ENCODE data around the gene SHROOM3.

The SHROOM3 gene

GRCh38 chr4:76589402-76589801, 154.4 kb downstream of the SHROOM3 start:
- no peak for ATAC-seq
- no peaks in the 10 kb centered on the region for H3K9me3 Mint-ChIP-seq
- H3K27me3 Mint-ChIP-seq: peaks cover 50% of the 10 kb centered on the region
- no peaks in the 10 kb centered on the region for H3K36me3 Mint-ChIP-seq (ENCODE audit: low read depth)
- no peak for DNase-seq
- no peak overlapping the region for H3K27ac Mint-ChIP-seq
- peaks cover 9% of the 10 kb centered on the region for H3K4me1 Mint-ChIP-seq
- H3K4me3 Mint-ChIP-seq: no peak overlapping the region

- Mint-ChIP-seq H3K9me3 (no peaks in the 10 kb centered on the region), H3K27me3 (peaks cover 43% of the 10 kb centered on the region), H3K4me1 (peaks cover 9% of the 10 kb centered on the region), H3K4me3 (no peak overlapping the region), H3K36me3 (ENCODE audit: low read depth) (no peaks in the 10 kb centered on the region), H3K27ac (no peak overlapping the region)
- ATAC-seq (no peak), DNase-seq (no peak)
These were observed 155.1 kb downstream of the SHROOM3 start for GRCh38 chr4:76589872-76590797.

GRCh38 chr4:76590798-76591281, 155.8 kb downstream of the SHROOM3 start:
- H3K9me3 Mint-ChIP-seq: no peaks in the 10 kb centered on the region
- H3K4me1 Mint-ChIP-seq: peaks cover 3% of the 10 kb centered on the region
- H3K27ac Mint-ChIP-seq: no peak overlapping the region
- H3K27me3 Mint-ChIP-seq: peaks cover 36% of the 10 kb centered on the region
- ATAC-seq (no peak), DNase-seq (no peak)
- no peak overlapping the region for H3K4me3 Mint-ChIP-seq
- no peaks in the 10 kb centered on the region for H3K36me3 Mint-ChIP-seq (ENCODE audit: low read depth)

- H3K4me1 Mint-ChIP-seq: no peaks in the 10 kb centered on the region
- no peaks in the 10 kb centered on the region for H3K36me3 Mint-ChIP-seq (ENCODE audit: low read depth)
- no peaks in the 10 kb centered on the region for H3K9me3 Mint-ChIP-seq
- H3K4me3 Mint-ChIP-seq: no peak overlapping the region
- DNase-seq (no peak), ATAC-seq (no peak)
- H3K27me3 Mint-ChIP-seq: peaks cover 26% of the 10 kb centered on the region
- H3K27ac Mint-ChIP-seq: no peak overlapping the region
These were observed 157.0 kb downstream of the SHROOM3 start for GRCh38 chr4:76591992-76592391.

GRCh38 chr4:76592460-76592859, 157.4 kb downstream of the SHROOM3 start:
- peaks cover 25% of the 10 kb centered on the region for H3K27me3 Mint-ChIP-seq
- no peak for ATAC-seq
- H3K9me3 Mint-ChIP-seq: no peaks in the 10 kb centered on the region
- no peak for DNase-seq
- H3K36me3 Mint-ChIP-seq (ENCODE audit: low read depth): no peaks in the 10 kb centered on the region
- H3K4me1 Mint-ChIP-seq: no peaks in the 10 kb centered on the region
- H3K4me3 Mint-ChIP-seq: no peak overlapping the region
- H3K27ac Mint-ChIP-seq: no peak overlapping the region

GRCh38 chr4:76594173-76594572, 159.1 kb downstream of the SHROOM3 start:
- H3K4me3 Mint-ChIP-seq: no peak overlapping the region
- no peak for DNase-seq
- ATAC-seq: no peak

GRCh38 chr4:76595435-76595834, 160.4 kb downstream of the SHROOM3 start:
- DNase-seq (no peak), ATAC-seq (no peak)
- H3K27ac Mint-ChIP-seq: no peak overlapping the region
- H3K4me1 Mint-ChIP-seq: no peaks in the 10 kb centered on the region
- H3K27me3 Mint-ChIP-seq: peaks cover 15% of the 10 kb centered on the region
- no peaks in the 10 kb centered on the region for H3K36me3 Mint-ChIP-seq (ENCODE audit: low read depth)
- no peaks in the 10 kb centered on the region for H3K9me3 Mint-ChIP-seq
- H3K4me3 Mint-ChIP-seq: no peak overlapping the region

More at GRCh38 chr4:76594173-76594572, 159.1 kb downstream of the SHROOM3 start:
- Mint-ChIP-seq H3K27me3 (peaks cover 18% of the 10 kb centered on the region), H3K36me3 (ENCODE audit: low read depth) (no peaks in the 10 kb centered on the region), H3K4me1 (no peaks in the 10 kb centered on the region), H3K9me3 (no peaks in the 10 kb centered on the region), H3K27ac (no peak overlapping the region)

GRCh38 chr4:76596713-76597112, 161.7 kb downstream of the SHROOM3 start:
- H3K27me3 Mint-ChIP-seq: peaks cover 10% of the 10 kb centered on the region
- H3K36me3 Mint-ChIP-seq (ENCODE audit: low read depth): no peaks in the 10 kb centered on the region
- ATAC-seq (no peak), DNase-seq (no peak)
- no peak overlapping the region for H3K4me3 Mint-ChIP-seq
- no peaks in the 10 kb centered on the region for H3K4me1 Mint-ChIP-seq
- H3K27ac Mint-ChIP-seq: no peak overlapping the region
- no peaks in the 10 kb centered on the region for H3K9me3 Mint-ChIP-seq

GRCh38 chr4:76597423-76597979, 162.5 kb downstream of the SHROOM3 start:
- Mint-ChIP-seq H3K27ac (no peak overlapping the region), H3K4me1 (no peaks in the 10 kb centered on the region), H3K9me3 (no peaks in the 10 kb centered on the region), H3K4me3 (no peak overlapping the region), H3K36me3 (ENCODE audit: low read depth) (no peaks in the 10 kb centered on the region), H3K27me3 (peaks cover 7% of the 10 kb centered on the region)
- no peak for ATAC-seq
- DNase-seq: no peak

GRCh38 chr4:76600447-76600846, 165.4 kb downstream of the SHROOM3 start:
- Mint-ChIP-seq H3K9me3 (no peaks in the 10 kb centered on the region), H3K4me1 (no peaks in the 10 kb centered on the region), H3K4me3 (no peak overlapping the region), H3K27me3 (peaks cover 11% of the 10 kb centered on the region), H3K27ac (no peak overlapping the region), H3K36me3 (ENCODE audit: low read depth) (no peaks in the 10 kb centered on the region)
- DNase-seq: no peak
- ATAC-seq: no peak

- Mint-ChIP-seq H3K36me3 (ENCODE audit: low read depth) (no peaks in the 10 kb centered on the region), H3K27ac (no peak overlapping the region), H3K4me3 (no peak overlapping the region), H3K4me1 (no peaks in the 10 kb centered on the region), H3K27me3 (peaks cover 11% of the 10 kb centered on the region), H3K9me3 (no peaks in the 10 kb centered on the region)
- ATAC-seq (no peak), DNase-seq (no peak)
These were observed 166.8 kb downstream of the SHROOM3 start for GRCh38 chr4:76601791-76602190.

- DNase-seq (no peak), ATAC-seq (no peak)
- Mint-ChIP-seq H3K9me3 (no peaks in the 10 kb centered on the region), H3K27ac (no peak overlapping the region), H3K4me1 (no peaks in the 10 kb centered on the region), H3K27me3 (peaks cover 4% of the 10 kb centered on the region), H3K4me3 (no peak overlapping the region), H3K36me3 (ENCODE audit: low read depth) (no peaks in the 10 kb centered on the region)
These were observed 170.1 kb downstream of the SHROOM3 start for GRCh38 chr4:76605099-76605563.

GRCh38 chr4:76606645-76607265, 171.7 kb downstream of the SHROOM3 start:
- ATAC-seq (no peak), DNase-seq (no peak)
- no peaks in the 10 kb centered on the region for H3K4me1 Mint-ChIP-seq
- no peaks in the 10 kb centered on the region for H3K9me3 Mint-ChIP-seq
- H3K27ac Mint-ChIP-seq: no peak overlapping the region
- H3K36me3 Mint-ChIP-seq (ENCODE audit: low read depth): no peaks in the 10 kb centered on the region
- no peak overlapping the region for H3K4me3 Mint-ChIP-seq
- peaks cover 6% of the 10 kb centered on the region for H3K27me3 Mint-ChIP-seq

- H3K4me3 Mint-ChIP-seq: no peak overlapping the region
- H3K27me3 Mint-ChIP-seq: peaks cover 6% of the 10 kb centered on the region
- no peaks in the 10 kb centered on the region for H3K9me3 Mint-ChIP-seq
- no peaks in the 10 kb centered on the region for H3K36me3 Mint-ChIP-seq (ENCODE audit: low read depth)
- no peaks in the 10 kb centered on the region for H3K4me1 Mint-ChIP-seq
- ATAC-seq (no peak), DNase-seq (no peak)
- no peak overlapping the region for H3K27ac Mint-ChIP-seq
These were observed 172.3 kb downstream of the SHROOM3 start for GRCh38 chr4:76607266-76607799.
